SU-DHL-6 (cell line): Measurements from ENCODE around the gene C1GALT1C1L.

ENCODE experiments used
- H2AFZ ChIP-seq: fragments of 200-600 bp; sonication (generic); 2 replicates; pipeline ENCODE4 v1.6.1; 2014; ENCODE audit warnings: low read depth, mild to moderate bottlenecking, moderate library complexity, mixed read lengths, antibody characterized with exemption, low read length; ENCODE audit not compliant: severe bottlenecking
- H3F3A ChIP-seq: fragments of 200-600 bp; shearing (Covaris generic); 2 replicates; pipeline ENCODE4 v1.6.0; 2016; ENCODE audit warnings: antibody characterized with exemption, mild to moderate bottlenecking; ENCODE audit not compliant: insufficient read depth
- H3K27ac ChIP-seq: fragments of 200-600 bp; sonication (generic); 2 replicates; pipeline ENCODE4 v1.5.1; 2016; ENCODE audit warnings: low read depth, mild to moderate bottlenecking, low read length, moderate library complexity, mixed read lengths
- H3K27me3 ChIP-seq: fragments of 200-600 bp; sonication (generic), shearing (Covaris generic); 2 replicates; pipeline ENCODE4 v1.6.0; 2014; ENCODE audit warnings: mild to moderate bottlenecking, low read length
- H3K36me3 ChIP-seq: fragments of 200-600 bp; sonication (generic); 2 replicates; pipeline ENCODE4 v1.6.1; 2014; ENCODE audit warnings: mild to moderate bottlenecking, low read length, mixed read lengths
- H3K4me2 ChIP-seq: fragments of 300-600, 200-600 bp; shearing (Covaris generic), sonication (generic); 2 replicates; pipeline ENCODE4 v1.6.0; 2014; ENCODE audit warnings: low read length, low read depth, mild to moderate bottlenecking; ENCODE audit not compliant: poor library complexity, severe bottlenecking
- H3K4me3 ChIP-seq: fragments of 200-600 bp; sonication (generic); 2 replicates; pipeline ENCODE4 v1.5.1; 2014; ENCODE audit warnings: antibody characterized with exemption, low read length, mild to moderate bottlenecking, mixed read lengths; ENCODE audit not compliant: insufficient read depth, poor library complexity, severe bottlenecking
- H3K79me2 ChIP-seq: fragments of 200-600 bp; sonication (generic); 2 replicates; pipeline ENCODE4 v1.6.1; 2014; ENCODE audit warnings: mild to moderate bottlenecking, low read length, moderate library complexity; ENCODE audit not compliant: insufficient read depth
- H3K9ac ChIP-seq: fragments of 200-600 bp; sonication (generic); 2 replicates; pipeline ENCODE4 v1.7.0; 2014; ENCODE audit warnings: mild to moderate bottlenecking, low read length
- H3K9me2 ChIP-seq: fragments of 200-600 bp; sonication (generic); replicated peaks from 2 replicates; pipeline ENCODE4 v1.6.1; 2014; ENCODE audit warnings: low read length; ENCODE audit not compliant: insufficient read depth
- H3K9me3 ChIP-seq: fragments of 200-600 bp; sonication (generic); 2 replicates; pipeline ENCODE4 v1.6.1; 2014; ENCODE audit warnings: low read length, mixed read lengths; ENCODE audit not compliant: insufficient read depth
- H4K20me1 ChIP-seq: fragments of 200-600 bp; sonication (generic); 2 replicates; pipeline ENCODE4 v1.6.1; 2014; ENCODE audit warnings: low read depth, mild to moderate bottlenecking, antibody characterized with exemption, low read length, moderate library complexity, mixed read lengths
- EZH2phosphoT487 ChIP-seq: fragments of 200-600 bp; sonication (generic), shearing (Covaris generic); conservative IDR thresholded peaks from 2 replicates; pipeline ENCODE4 v1.6.1; 2018; ENCODE audit warnings: mild to moderate bottlenecking, antibody characterized with exemption, low read length, moderate library complexity, mixed read lengths
- TF ChIP-seq, protein P1 (sequence below): fragments of 200-600 bp; sonication (generic); IDR thresholded peaks from one replicate; pipeline ENCODE4 v1.5.1; 2017; ENCODE audit warnings: antibody characterized with exemption, mild to moderate bottlenecking, low read length, moderate library complexity; ENCODE audit not compliant: insufficient read depth, poor library complexity, severe bottlenecking

Gene C1GALT1C1L

DNA sequence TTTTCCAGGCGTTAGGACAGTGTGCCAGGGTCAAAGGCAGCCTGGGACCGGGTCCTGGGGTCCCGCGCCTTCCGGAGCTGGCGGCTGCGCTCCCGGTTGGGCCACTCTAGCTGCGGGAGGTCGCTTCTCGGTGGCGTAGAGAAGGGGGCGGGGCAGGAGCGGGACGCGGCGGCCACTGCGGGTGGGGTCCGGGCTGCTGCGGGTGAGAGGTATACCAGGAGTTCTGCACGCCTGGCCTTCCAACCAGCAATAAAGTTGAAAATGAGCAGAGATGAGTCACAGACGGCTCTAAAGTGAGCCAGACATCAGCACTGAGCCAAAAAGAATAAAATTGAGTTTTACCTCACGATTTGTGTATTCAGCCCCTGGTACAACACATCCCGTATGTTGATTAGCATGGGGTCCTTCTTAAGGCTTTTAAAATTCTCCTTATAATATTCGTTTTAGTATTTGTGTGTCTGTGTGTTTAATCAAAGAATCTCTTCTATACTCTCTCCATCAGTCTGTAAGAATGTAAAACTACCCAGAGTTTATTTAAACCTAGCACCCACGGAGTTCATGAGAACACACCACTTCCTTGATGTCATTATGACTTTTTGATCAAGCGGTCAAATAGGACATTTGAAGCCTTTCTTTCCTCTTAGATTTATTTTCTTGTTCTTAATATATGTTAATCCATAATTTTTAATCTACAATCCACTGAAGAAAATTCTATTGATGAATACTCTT, at the start of gene C1GALT1C1L:
Gene C1GALT1C1L (minus strand): TSS at position 108 of the 729 bp plus-strand sequence. CDS start 107 bp downstream, at position 1.
- Histone ChIP-seq H3K9ac (no peak within 1 kb of the TSS), H3K4me2 (no peak within 1 kb of the TSS), H3K27ac (no peak within 1 kb of the TSS), H3K79me2 (no peaks in the 10 kb centered on the region), H3F3A (no peaks in the 10 kb centered on the region), H3K4me3 (no peak within 1 kb of the TSS), H3K27me3 (no peaks in the 10 kb centered on the region), H3K9me3 (no peaks in the 10 kb centered on the region), H4K20me1 (no peaks in the 10 kb centered on the region), H2AFZ (no peak within 1 kb of the TSS), H3K9me2 (no peaks in the 10 kb centered on the region), H3K36me3 (no peaks in the 10 kb centered on the region)
- no peak for TF ChIP-seq EZH2phosphoT487
- TF ChIP-seq, protein P1, sequence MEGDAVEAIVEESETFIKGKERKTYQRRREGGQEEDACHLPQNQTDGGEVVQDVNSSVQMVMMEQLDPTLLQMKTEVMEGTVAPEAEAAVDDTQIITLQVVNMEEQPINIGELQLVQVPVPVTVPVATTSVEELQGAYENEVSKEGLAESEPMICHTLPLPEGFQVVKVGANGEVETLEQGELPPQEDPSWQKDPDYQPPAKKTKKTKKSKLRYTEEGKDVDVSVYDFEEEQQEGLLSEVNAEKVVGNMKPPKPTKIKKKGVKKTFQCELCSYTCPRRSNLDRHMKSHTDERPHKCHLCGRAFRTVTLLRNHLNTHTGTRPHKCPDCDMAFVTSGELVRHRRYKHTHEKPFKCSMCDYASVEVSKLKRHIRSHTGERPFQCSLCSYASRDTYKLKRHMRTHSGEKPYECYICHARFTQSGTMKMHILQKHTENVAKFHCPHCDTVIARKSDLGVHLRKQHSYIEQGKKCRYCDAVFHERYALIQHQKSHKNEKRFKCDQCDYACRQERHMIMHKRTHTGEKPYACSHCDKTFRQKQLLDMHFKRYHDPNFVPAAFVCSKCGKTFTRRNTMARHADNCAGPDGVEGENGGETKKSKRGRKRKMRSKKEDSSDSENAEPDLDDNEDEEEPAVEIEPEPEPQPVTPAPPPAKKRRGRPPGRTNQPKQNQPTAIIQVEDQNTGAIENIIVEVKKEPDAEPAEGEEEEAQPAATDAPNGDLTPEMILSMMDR: no peak

- no peaks in the 10 kb centered on the region for H3K79me2 ChIP-seq
- no peak overlapping the region for H2AFZ ChIP-seq
- no peaks in the 10 kb centered on the region for H3K9me2 ChIP-seq
- no peak overlapping the region for H3K4me3 ChIP-seq
- H3K4me2 ChIP-seq: no peak overlapping the region
- no peaks in the 10 kb centered on the region for H3K36me3 ChIP-seq
- H4K20me1 ChIP-seq: no peaks in the 10 kb centered on the region
- TF ChIP-seq, protein P1: no peak
- TF ChIP-seq EZH2phosphoT487: no peak
- H3K9ac ChIP-seq: no peak overlapping the region
- H3F3A ChIP-seq: no peaks in the 10 kb centered on the region
- H3K27ac ChIP-seq: no peak overlapping the region
- no peaks in the 10 kb centered on the region for H3K9me3 ChIP-seq
- no peaks in the 10 kb centered on the region for H3K27me3 ChIP-seq
These were observed 49.5 kb upstream of the C1GALT1C1L start for GRCh38 chr2:43725711-43726246.

DNA sequence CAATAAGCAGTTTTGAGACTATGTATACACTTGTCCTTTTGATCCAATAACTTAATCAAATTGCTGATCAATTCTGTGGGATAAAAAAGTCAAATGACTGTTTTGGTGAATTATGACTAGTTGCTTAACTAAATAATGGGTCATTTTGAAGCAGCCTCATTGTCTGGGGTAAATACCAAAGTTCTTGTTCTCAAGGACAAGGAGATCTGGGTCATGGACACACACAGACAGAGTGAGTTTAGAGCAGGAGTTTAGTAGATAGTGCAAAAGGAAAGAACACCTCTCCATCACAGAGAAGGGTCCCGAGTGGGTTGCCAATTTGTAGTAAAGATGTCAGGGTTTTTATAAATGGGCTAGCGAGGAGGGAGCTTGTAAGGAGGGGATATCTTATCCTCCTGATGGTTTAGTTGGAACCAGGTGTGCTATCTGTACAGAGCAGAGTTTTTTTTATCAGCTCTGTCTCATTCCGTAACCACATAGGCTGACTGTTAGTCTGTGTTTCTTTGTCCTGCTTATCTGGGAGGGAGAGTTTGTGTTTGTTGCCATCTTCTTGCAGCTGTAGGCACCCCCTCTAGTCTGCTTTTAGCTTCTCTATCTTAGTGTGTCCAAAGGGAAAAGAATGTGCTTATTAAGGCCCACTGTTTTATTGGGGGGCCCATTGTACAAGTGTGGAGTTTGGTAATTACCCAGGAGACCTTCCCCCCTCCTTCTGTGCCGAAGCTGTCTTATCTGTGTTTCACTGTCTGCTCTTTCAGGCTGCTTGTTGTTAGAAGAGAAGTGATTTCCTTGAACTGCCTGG, 48.7 kb upstream of the C1GALT1C1L start:
- no peak overlapping the region for H2AFZ ChIP-seq
- H4K20me1 ChIP-seq: no peaks in the 10 kb centered on the region
- H3F3A ChIP-seq: no peaks in the 10 kb centered on the region
- H3K4me2 ChIP-seq: no peak overlapping the region
- no peak overlapping the region for H3K27ac ChIP-seq
- no peak for TF ChIP-seq EZH2phosphoT487
- TF ChIP-seq, protein P1: no peak
- H3K9ac ChIP-seq: no peak overlapping the region
- no peak overlapping the region for H3K4me3 ChIP-seq
- H3K27me3 ChIP-seq: no peaks in the 10 kb centered on the region
- H3K9me3 ChIP-seq: no peaks in the 10 kb centered on the region
- H3K79me2 ChIP-seq: no peaks in the 10 kb centered on the region
- H3K9me2 ChIP-seq: no peaks in the 10 kb centered on the region
- no peaks in the 10 kb centered on the region for H3K36me3 ChIP-seq
